ENCODE results near the gene ABCB1.
"Not testable (repeated sequence)": the region's sequence is repeated elsewhere in the genome, so short reads cannot be mapped to it uniquely, and the experiment has no call there.

The ABCB1 gene

DNA sequence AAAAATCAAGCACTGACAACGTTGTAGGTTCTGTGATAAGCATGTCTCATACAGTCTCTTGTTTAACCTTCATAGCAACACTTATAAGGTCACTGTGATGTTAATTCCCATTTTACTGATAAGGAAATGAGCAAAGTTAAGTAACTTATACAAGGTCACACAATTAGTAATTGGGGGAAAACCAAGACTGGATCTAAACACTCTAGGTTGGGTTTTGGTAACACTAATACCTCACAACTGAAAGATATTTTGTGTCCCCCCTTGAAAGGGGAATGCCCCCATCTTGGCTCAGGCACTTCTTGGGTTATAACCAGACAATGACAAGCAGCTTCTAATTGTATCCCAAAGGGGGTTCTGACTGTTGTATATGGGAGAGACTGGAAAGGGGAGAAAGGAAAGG lies 89.2 kb downstream of the ABCB1 start:
- FAIRE-seq: no peak

DNA sequence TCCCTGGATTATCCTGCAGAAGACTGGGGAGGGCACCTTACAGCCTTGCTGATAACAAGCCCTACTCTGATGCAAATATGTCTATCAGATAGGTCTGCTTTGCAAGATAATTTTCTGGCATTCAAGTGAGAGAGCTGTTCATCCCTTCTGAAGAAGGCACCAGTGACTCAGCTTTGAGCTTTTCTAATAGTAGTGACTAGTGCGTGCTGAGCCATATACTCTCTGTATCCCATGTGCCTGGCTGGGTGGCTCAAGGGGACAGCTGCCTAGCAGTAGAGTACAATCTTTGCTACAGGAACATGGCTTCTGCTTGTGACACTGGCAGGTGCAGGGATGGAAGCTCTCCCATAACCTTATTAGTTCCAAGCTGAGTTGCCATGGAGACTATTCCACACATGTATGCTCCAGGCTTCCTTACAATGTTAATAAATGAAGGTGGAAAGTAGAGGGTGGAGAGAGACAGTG lies 90.2 kb downstream of the ABCB1 start:
- FAIRE-seq: no peak

DNA sequence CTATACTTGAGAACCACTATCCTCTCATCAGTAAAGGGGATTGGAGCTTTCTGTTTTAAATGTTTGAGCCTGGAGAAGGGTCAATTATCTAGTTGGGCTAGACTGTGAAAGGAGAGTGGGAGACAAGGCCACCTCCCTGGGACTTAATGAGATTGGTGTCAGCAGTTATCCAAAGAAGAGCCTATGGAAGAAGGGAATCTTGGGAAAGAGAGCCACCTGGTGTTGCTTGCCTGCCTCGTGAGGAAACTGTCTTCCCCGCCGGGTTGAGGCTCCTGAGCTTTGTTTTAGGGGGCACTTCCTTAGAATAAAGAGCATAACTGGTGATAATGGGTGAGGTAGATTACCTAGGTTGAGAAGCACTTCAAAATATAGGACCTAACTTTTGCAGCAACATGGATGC lies 93.2 kb downstream of the ABCB1 start:
- FAIRE-seq: no peak

DNA sequence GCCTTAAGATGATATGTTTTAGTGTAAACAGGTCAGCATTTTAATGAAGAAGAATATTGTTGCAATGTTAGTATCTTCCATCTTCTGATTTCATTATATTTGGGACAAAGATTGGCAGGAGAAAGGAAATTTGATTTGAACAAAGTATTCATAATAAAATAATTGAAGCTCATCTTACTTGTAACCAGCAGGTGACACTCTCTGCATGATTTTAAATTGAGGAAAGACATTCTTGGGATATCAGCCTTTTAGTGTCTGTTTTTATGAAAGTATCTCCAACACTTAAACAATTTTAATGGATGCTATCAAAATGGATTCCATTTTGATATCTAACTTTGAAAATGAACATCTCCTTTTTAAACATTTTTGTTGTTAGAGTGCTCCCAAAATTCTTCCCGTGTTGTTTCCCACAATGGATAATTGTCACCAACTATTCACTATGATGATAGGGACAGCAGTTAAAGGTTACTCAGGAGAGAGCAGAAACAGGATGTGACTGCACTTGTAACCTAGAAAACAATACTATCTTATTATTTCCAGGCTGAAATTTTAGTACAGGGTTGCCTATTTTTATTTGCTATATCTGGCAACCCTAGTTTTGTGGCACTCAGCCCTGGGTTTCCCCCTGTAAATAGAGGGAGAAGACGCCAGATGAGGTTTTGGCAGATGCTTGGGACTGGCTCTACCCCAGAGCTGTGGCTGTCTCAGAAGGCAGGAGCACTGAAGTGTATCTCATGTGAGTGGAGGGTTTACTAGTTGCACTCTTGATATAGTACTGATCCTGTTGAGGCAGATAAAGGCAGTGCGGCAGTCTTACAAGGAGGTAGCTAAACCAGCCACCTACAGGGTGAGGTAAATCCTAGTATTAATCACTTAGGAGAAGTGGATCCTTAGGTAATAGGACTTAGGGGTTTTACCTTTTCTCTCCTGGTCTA lies 94.2 kb downstream of the ABCB1 start:
- peak; percentile 23 for FAIRE-seq

DNA sequence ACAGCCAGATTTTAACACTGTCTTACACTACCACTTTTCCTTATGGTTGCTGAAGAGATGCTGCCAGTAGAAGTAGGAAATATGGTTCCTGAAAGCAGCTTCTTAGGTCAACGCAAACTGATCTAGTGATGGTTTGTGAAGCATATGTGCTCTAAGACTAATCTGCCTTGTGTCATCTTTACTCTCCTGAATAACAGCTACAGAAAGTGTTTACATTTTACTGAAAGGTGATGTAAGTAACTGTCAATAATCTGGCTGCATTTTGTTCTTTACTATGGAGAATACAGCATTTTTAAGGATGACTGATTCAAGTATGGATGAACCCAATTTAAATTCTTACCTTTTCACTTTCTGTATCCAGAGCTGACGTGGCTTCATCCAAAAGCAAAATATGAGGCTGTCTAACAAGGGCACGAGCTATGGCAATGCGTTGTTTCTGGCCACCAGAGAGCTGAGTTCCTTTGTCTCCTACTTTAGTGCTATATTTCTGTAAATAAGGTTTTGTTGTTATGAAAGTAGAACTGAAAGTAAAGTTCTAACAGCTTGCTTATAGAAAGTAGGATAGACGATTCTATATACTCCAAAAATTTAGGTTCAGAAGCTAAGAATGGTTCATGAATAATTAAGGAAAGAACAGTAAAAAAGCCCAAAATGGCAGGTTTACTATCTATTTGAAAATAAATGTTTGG lies 95.0 kb downstream of the ABCB1 start:
- FAIRE-seq: no peak

DNA sequence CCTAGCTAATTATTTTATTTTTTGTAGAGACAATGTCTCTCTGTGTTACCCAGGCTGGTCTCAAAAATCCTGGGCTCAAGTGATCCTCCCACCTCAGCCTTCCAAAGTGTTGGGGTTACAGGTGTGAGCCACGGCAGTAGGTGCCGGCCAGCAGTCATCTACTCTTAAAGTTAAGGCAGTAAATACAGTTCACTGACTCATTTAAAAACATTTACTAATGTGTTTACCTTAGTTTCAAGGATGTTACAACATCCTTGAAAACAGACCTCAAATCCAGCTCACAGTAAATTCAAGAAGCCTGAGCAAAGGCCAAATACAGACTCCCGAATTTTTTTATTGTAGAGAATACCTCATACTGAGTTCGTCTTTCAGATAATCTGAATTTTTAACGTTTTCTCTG lies 95.6 kb downstream of the ABCB1 start:
- FAIRE-seq: no peak

DNA sequence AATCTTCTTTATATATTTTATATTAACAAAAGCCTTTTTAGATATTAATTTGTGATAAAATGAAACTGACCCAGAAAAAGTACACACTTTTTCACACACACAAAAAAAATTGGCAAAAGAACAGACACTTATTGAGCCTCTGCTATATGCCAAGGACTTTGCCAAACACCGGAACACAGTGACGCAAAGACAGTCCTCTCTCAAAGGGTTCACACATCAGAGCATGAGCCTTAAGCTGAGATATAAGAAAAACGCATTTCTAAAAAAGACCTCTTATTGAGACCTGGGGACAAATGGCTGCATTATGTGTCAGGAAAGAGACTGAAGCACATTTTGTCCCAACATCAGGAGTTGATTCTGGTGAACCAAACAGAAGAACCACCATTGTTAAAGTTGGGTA lies 101.2 kb downstream of the ABCB1 start:
- FAIRE-seq: no peak

DNA sequence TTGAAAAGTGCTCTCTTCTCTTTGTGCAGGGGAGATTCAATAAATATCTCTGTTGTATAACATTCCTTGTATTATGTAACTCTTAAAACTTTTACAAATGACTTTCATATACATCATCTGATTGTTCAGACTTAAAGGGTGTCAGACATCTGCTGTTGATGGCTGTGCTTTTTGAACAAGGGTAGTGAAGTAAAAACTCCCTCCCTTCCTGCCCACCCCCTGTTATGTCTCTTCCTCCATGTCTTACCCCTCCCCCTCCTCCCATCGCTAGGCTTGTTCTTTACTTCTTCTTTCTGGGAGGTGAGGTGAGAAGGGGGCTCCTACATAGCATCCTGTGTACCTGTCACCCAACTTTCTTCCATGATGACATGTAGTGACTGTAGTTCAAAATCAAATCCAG lies 101.8 kb downstream of the ABCB1 start:
- no peak for FAIRE-seq

DNA sequence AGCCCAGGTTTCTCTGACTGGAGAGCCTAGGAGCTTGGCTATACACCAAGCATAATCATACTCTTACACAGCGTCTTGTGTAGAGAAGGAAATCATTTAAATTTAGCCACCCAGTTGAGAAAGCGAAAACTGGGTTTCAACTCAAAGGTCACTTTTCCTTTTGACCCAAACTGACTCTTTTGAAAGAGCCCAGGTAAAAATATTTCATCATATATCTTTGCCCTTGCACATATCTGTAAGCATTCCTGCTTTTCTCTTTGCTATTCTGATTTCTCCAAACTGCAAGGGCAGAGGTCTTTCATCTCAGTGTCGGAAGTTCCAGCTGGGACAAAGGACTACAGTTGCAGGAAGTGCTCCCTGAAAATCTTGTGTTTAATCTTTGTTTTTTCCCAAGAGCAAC lies 103.2 kb downstream of the ABCB1 start:
- no peak for FAIRE-seq

DNA sequence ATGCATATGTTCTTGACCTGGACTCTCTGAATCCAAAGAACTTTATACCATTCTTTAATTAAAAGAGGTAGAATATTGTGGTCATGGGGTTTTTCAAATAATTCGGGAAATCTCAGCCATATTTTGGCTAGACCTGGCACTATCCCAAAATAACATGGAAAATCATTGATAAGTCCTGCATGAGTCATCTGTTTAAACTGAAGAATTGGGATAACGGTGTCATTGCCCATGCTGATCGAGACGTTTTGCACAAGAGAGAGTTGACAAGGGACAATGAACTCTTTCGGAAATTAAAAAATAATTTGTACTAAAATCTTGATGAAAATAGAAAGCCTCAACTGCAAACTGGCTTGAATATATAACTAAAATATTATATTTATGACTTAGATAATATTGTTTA lies 105.3 kb downstream of the ABCB1 start:
- no peak for FAIRE-seq

DNA sequence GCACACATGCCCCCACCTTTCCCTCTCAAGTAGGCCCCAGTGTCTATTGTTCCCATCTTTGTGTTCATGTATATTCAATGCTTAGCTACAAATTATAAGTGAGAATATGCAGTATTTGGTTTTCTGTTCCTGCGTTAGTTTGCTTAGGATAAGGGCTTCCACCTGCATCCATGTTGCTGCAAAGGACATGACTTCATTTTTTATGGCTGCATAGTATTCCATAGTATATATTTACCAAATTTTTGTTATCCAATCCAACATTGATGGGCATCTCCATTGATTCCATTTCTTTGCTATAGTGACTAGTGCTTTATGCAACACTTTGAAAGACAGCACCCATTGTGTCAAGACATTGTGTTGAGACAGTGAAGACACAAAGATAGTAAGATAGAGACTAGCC lies 106.2 kb downstream of the ABCB1 start:
- FAIRE-seq: no peak

DNA sequence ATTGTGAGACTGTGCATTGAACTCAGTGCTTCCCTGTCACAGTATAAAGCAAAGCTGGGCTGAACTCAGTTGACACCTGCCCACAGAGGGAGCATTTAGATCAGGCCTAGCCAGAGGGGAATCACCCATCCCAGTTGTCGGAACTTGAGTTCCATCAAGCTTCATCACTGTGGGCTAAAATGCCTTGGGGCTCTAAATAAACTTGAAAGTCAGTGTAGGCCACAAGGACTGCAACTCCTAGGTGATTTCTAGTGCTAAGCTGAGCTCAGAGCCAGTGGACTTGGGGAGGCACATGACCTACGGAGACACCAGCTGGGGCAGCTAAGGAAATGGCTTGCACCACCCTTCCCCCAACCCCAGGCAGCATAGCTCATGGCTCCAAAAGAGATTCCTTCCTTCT lies 117.6 kb downstream of the ABCB1 start:
- FAIRE-seq: no peak

DNA sequence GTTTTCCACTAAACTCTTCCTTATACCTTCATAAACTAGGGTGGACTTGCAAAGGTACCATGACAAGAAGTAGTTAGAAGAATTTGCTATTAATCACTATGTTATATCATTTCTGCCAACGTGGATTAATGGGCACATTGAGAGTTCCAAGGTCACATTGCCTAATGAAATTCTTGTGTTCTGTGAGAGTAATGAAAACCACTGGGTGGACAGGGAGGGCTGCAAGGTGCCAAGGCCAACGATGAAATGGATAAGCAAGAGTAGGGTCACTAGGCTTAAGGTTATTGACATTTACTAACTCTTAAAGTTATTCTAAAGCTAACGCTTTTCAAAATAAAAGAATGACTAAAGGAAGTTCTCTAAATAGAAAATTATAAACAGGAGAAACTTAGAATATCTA lies 118.6 kb downstream of the ABCB1 start:
- no peak for FAIRE-seq

DNA sequence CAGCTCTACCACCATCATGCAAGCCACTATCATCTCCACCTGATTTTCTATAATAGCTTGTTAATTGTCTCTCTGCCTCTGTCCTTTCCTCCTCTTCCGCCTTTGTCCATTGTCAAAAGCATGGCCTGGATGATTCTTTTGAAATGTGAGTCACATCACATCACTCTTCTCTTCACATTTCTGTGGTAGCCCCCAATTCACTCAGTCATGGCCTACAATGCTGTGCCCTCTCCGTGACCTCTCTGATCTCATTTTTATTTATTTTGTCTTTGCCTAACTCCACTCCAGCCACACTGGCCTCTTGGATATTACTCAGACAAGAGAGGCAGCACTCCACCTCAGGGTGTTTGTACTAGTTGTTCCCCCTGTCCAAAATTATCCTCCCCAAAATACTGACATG lies 120.3 kb downstream of the ABCB1 start:
- no peak for FAIRE-seq

DNA sequence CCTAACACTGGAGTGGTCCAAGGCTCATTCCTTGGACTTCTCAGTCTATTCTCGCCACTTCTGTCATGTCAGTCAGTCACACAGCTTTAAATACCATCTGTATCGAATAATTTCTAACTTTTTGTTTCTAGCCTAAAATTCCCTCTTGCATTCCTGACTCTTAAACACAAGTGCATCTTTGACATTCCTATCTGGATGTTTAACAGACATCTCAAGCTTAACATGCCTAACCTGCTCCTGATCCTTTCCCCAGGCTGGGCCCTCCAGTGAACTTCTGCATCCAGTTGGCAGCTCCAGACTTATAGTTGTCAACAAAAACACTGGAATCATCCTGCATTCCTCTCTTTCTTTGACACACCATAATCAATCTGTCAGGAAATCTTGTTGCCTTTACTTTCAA lies 120.7 kb downstream of the ABCB1 start:
- FAIRE-seq: no peak

DNA sequence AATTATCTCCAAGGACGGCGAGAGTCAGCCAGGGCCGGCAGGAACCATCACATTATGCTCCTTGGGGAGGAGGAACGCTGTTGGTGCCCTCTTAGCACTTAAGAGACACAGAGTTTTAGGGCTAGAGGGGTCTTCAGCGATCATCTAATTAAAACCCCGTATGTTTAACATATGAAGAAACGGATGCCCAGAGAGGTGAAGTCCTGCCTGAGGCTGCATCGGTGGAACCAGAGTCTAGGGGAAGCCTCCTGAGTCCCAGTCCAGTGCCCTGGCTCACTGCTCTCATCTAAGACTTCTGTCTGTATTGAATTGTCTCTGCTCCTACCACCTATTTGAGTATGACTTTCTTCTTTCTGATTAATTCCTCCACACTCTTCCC lies 124.5 kb downstream of the ABCB1 start:
- no peak for FAIRE-seq

DNA sequence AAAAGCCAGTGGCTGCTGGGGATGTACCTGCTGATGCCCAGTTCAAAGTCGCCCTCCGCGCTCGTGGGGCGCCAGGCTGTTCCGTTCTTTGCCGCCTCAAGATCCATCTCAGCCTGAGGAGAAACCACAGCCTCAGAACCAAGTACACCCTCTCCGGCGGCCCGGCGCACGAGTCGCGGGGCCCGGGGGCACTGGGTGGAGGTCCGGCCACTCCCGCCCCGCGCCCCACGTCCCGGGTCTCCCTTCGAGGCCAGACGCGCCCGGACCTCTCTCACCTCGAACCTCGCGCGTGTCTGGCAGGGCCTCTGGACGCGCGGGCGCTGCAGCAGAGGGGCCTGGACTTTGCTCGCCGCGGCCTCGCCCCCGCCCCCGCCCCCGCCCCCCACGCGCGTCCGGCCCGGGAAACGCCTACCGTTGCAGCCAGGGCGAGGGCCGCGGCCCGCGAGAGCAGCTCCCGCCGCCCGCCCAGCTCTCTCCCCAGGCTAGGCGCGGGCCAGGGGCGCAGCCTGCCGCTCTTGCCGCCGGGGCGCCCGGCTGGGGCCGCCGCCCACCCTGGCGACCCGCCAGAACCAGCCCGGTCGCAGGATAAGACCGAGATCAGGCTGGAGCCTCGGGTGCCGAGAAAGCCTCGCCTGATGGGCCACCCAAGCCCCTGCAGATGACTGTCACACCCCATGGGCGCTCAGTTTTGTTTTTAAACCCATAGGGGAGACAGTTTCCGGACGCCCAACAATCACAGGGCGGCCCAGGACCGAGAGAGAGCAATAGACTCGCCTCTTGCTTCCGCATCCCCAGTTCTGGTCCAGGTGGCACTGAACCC lies 125.1 kb downstream of the ABCB1 start, which contains the start of gene ABCB4:
Gene ABCB4 (minus strand): TSS at position 322 of the 820 bp plus-strand sequence. CDS start 215 bp downstream, at position 107.
- no peak for FAIRE-seq

DNA sequence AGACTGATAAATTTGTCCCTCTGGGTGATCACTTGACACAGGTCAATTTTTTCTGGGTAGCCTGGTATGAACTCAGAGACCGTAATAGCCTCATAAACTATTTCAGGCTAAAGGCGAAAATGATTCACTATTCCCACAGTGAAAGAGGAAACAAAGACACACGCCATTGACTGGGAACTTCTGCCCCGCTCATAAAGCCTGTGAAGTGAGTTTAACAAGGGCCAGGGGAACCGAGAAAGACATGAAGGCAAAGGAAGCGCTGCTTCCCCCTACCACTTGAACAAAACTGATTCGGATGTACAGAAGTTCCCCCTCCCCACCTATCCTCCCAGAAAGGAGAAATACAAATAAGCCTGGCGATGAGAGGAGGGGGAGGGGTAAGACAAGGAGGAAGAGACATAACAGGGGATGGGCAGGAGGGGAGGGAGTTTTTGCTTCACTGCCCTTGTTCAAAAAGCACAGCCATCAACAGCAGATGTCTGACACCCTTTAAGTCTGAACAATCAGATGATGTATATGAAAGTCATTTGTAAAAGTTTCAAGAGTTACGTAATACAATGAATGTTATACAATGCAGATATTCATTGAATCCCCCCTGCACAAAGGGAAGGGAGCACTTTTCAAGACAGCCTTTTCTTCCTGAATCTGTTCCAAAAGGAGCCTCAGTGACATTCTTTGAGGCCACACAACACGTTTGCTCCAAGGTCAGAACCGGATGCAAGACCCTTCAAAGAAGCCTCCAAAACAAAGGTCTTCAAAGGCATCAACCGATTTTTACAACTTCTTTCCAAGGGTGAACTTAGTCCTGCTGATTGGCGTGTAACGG lies 125.9 kb downstream of the ABCB1 start:
- no peak for FAIRE-seq

DNA sequence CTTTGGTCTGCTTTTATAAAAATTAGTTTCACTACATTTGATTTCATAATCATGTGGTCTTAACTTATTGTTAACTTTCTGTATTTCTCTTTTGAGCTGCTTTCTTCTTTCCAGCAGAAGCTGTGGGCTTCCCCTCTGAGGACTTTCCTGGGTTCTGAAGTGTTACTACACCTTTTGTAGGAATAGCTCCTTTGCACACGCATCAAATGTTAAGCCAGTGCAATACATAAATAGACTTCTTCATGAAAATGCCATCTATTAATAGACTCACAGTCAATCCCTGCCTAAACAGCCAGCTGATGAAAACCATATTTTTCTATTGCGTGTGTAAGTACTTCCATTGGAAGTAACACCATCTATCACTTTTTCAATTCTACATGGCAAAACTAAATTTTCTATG lies 126.7 kb downstream of the ABCB1 start:
- FAIRE-seq: no peak

DNA sequence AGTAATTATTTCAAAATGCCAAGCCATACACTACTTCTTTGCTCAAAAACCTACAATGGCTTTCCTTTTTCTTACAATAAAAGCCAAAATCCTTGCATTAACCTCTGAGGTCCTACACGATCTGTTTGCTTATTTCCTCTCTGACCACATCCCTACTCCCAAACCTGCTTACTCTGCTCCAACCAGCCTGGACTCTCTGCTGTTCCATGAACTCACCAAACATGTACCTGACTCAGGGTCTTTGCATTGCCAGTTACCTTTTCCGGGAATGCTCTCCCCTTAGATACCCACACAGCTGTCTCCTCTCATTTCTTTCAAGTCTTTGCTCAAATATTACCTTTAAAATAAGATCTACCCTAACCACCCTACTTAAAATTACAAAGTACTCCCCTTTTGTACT lies 127.5 kb downstream of the ABCB1 start:
- no peak for FAIRE-seq

DNA sequence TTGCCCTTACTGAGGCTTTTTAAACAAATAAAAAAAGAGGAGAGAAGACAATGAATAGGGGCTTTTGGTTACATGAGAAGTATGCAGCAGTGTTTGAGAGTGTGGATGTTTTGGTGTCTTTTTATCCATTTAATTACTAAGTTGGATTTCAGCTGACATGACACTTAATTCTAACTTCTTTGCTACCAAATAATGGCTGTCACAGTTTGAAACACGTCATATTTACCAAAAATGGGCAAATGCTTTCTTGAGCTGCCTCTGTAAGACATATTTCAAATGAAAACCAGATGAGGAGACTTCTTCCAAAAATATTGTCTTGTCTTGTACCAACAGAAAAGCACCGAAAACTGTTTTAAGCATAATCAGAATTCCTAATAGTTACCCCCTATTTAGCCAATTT lies 129.2 kb downstream of the ABCB1 start:
- no peak for FAIRE-seq

DNA sequence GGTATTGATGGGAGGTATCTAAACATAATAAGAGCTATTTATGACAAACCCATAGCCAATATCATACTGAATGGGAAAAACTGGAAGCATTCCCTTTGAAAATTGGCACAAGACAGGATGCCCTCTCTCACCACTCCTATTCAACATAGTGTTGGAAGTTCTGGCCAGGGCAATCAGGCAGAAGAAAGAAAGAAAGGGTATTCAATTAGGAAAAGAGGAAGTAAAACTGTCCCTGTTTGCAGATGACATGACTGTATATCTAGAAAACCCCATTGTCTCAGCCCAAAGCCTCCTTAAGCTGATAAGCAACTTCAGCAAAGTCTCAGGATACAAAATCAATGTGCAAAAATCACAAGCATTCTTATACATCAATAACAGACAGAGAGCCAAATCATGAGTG lies 131.5 kb downstream of the ABCB1 start:
- FAIRE-seq: not testable (repeated sequence)

DNA sequence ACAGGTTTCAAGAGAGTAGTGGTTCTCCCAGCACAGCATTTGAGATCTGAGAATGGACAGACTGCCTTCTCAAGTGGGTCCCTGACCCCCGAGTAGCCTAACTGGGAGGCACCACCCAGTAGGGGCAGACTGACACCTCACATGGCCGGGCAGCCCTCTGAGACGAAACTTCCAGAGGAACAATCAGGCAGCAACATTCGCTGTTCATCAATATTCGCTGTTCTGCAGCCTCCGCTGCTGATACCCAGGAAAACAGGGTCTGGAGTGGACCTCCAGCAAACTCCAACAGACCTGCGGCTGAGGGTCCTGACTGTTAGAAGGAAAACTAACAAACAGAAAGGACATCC lies 135.2 kb downstream of the ABCB1 start:
- not testable (repeated sequence) for FAIRE-seq

Measured in TTC549 (cell line).